Hepatocyte (in vitro differentiated cells): ENCODE data around the gene BBIP1.

Source experiments
- EZH2phosphoT487 ChIP-seq: fragments of 200-600 bp; sonication (generic); IDR thresholded peaks from one replicate; pipeline ENCODE4 v1.6.1; 2018; ENCODE audit warnings: antibody characterized with exemption, mild to moderate bottlenecking, low read depth, moderate library complexity; ENCODE audit not compliant: unreplicated experiment, severe bottlenecking
- TF ChIP-seq, protein P1 (sequence below): fragments of 200-600 bp; sonication (generic); IDR thresholded peaks from 2 replicates; pipeline ENCODE4 v1.5.1; 2016; ENCODE audit warnings: antibody characterized with exemption, mild to moderate bottlenecking; ENCODE audit not compliant: poor library complexity

DNA sequence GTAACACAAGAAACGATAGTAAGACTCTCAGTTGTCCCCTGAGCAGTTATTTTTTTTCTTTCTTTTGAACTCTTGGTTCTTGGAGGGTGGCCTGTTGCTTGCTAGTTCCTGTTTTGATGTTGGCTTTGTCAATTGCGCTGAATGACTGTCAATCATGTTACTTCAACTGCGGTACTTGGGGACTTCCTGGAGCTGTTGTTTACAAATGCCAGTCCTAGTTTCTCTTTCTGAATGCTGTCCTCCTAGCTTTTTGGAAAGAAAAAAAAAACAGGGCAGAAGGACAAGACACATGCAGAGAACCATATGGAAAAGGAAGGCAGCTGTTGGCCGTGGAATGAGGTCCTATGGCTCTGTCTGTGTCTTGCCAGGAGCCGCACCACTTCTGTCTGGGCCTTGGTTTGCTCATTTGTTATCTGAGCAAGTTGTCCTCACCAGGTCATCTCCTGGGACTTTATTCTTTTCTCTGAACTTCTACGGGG is 54.3 kb downstream of the BBIP1 start:
- TF ChIP-seq EZH2phosphoT487, result no peak
- TF ChIP-seq, protein P1, sequence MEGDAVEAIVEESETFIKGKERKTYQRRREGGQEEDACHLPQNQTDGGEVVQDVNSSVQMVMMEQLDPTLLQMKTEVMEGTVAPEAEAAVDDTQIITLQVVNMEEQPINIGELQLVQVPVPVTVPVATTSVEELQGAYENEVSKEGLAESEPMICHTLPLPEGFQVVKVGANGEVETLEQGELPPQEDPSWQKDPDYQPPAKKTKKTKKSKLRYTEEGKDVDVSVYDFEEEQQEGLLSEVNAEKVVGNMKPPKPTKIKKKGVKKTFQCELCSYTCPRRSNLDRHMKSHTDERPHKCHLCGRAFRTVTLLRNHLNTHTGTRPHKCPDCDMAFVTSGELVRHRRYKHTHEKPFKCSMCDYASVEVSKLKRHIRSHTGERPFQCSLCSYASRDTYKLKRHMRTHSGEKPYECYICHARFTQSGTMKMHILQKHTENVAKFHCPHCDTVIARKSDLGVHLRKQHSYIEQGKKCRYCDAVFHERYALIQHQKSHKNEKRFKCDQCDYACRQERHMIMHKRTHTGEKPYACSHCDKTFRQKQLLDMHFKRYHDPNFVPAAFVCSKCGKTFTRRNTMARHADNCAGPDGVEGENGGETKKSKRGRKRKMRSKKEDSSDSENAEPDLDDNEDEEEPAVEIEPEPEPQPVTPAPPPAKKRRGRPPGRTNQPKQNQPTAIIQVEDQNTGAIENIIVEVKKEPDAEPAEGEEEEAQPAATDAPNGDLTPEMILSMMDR, result no peak
